ENCODE results near the gene BDH1.

BDH1 gene

GRCh38 chr3:197516517-197516889 is 39.3 kb downstream of the BDH1 start:
- TF ChIP-seq, protein P1, sequence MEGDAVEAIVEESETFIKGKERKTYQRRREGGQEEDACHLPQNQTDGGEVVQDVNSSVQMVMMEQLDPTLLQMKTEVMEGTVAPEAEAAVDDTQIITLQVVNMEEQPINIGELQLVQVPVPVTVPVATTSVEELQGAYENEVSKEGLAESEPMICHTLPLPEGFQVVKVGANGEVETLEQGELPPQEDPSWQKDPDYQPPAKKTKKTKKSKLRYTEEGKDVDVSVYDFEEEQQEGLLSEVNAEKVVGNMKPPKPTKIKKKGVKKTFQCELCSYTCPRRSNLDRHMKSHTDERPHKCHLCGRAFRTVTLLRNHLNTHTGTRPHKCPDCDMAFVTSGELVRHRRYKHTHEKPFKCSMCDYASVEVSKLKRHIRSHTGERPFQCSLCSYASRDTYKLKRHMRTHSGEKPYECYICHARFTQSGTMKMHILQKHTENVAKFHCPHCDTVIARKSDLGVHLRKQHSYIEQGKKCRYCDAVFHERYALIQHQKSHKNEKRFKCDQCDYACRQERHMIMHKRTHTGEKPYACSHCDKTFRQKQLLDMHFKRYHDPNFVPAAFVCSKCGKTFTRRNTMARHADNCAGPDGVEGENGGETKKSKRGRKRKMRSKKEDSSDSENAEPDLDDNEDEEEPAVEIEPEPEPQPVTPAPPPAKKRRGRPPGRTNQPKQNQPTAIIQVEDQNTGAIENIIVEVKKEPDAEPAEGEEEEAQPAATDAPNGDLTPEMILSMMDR (IDR thresholded peaks at IDR 0.05; ENCODE audit: borderline replicate concordance, extremely low read depth, low read length, poor library complexity, severe bottlenecking), result no peak
- no peak for TF ChIP-seq EZH2 (IDR thresholded peaks at IDR 0.05; ENCODE audit: borderline replicate concordance, low read depth, low read length, severe bottlenecking)
- no peak for DNase-seq
- Histone ChIP-seq H3K27ac (ENCODE audit: low read length) (no peak overlapping the region), H4K20me1 (ENCODE audit: insufficient read depth, low read length) (0 out of 2 replicates have a peak, but pooled peaks cover 6% of the 10 kb centered on the region), H3K4me3 (ENCODE audit: low read depth in 1 of 2, low read length in 2 of 2) (no peak overlapping the region), H3K4me1 (ENCODE audit: insufficient read depth, low read length) (no peaks in the 10 kb centered on the region), H3K79me2 (ENCODE audit: insufficient read depth, low read length) (no peaks in the 10 kb centered on the region), H3K27me3 (ENCODE audit: insufficient read depth, low read length, poor library complexity) (no peaks in the 10 kb centered on the region), H3K4me2 (ENCODE audit: insufficient read depth, low read length) (no peak overlapping the region), H3K9ac (ENCODE audit: low read depth, low read length) (no peak overlapping the region), H3K9me3 (ENCODE audit: insufficient read depth, low read length, severe bottlenecking) (no peaks in the 10 kb centered on the region), H2AFZ (ENCODE audit: low read depth, low read length) (no peak overlapping the region), H3K36me3 (ENCODE audit: insufficient read depth, low read length) (peaks cover 79% of the 10 kb centered on the region)
- no peak for ATAC-seq (ENCODE audit: insufficient read depth, low read depth)

DNA sequence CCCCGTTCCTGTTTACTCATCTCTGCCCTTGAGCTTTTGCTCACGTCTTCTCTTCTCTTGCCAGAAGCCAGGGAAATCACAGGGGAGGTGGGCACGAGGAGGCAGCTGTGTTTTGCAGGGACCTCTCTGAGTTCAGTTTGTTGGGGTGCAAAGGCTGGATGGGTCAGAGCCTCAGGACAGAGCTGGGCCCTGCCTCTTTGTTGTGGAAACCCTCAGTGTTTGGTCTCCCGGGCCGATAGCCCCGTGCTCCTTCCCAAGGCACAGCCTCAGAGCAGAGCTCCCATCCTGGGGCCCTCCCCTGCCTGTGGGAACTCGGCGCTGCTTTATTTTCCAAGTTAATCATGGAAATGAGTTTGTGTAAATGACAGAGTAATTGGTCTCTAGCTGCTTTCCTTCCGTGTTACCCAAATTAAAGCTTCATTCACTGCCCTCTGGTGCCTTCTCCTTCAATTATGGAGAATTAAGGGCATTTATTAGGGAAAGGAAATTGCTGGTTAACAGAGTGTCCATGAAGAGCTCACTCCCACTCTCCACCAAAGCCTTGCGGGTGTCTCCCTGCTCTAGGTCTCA is 40.9 kb downstream of the BDH1 start:
- ATAC-seq (ENCODE audit: insufficient read depth, low read depth), result no peak
- Histone ChIP-seq H3K9ac (ENCODE audit: low read depth, low read length) (no peak overlapping the region), H3K4me3 (ENCODE audit: low read depth in 1 of 2, low read length in 2 of 2) (no peak overlapping the region), H2AFZ (ENCODE audit: low read depth, low read length) (no peak overlapping the region), H4K20me1 (ENCODE audit: insufficient read depth, low read length) (0 out of 2 replicates have a peak, but pooled peaks cover 6% of the 10 kb centered on the region), H3K9me3 (ENCODE audit: insufficient read depth, low read length, severe bottlenecking) (no peaks in the 10 kb centered on the region), H3K27me3 (ENCODE audit: insufficient read depth, low read length, poor library complexity) (no peaks in the 10 kb centered on the region), H3K79me2 (ENCODE audit: insufficient read depth, low read length) (no peaks in the 10 kb centered on the region), H3K4me2 (ENCODE audit: insufficient read depth, low read length) (no peak overlapping the region), H3K27ac (ENCODE audit: low read length) (no peak overlapping the region), H3K36me3 (ENCODE audit: insufficient read depth, low read length) (peaks cover 80% of the 10 kb centered on the region), H3K4me1 (ENCODE audit: insufficient read depth, low read length) (no peaks in the 10 kb centered on the region)
- TF ChIP-seq, protein P1 (IDR thresholded peaks at IDR 0.05; ENCODE audit: borderline replicate concordance, extremely low read depth, low read length, poor library complexity, severe bottlenecking), result no peak
- TF ChIP-seq EZH2 (IDR thresholded peaks at IDR 0.05; ENCODE audit: borderline replicate concordance, low read depth, low read length, severe bottlenecking), result no peak
- no peak for DNase-seq

DNA sequence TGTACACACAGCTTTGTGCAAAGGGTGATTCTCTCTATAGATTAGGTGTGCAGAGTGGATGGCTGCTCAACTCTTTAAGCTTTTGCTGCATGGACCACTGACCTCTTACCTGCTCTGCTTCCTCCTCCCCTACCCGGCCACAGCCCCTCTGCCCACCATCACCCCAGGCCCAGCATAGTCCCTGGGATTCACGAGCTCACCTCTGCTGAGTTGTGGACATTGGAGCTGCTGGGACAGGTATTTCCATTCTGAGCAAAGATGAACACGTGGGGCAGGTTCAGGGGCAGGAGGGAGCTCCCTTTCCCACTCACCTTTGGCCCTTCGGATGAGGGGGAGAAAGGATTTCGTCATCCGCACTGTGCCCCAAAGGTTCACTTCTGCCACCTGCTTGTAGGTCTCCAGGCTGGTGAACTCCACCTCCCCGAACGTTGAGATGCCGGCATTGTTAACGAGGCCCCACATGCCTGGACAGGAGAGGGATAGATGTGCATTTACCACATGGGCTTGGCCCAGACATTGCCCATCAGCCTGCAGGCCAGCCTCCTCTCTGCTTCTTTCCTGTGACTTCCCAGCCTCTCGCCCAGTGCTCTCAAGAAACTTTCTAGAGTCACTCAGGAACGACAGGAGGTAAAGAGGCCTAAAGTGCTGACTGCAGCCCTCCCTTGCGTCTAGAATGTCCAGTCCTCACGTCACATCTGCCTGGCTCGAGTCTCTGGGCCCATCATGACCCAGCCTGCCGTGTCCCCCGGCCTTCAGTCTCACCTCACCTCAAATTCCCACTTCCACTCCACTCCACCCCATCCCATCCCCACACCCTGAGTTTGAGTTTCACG is 41.6 kb downstream of the BDH1 start:
- H2AFZ ChIP-seq (ENCODE audit: low read depth, low read length), result no peak overlapping the region
- no peak overlapping the region for H3K4me3 ChIP-seq (ENCODE audit: low read depth in 1 of 2, low read length in 2 of 2)
- H3K9me3 ChIP-seq (ENCODE audit: insufficient read depth, low read length, severe bottlenecking), result no peaks in the 10 kb centered on the region
- no peak overlapping the region for H3K9ac ChIP-seq (ENCODE audit: low read depth, low read length)
- no peaks in the 10 kb centered on the region for H3K4me1 ChIP-seq (ENCODE audit: insufficient read depth, low read length)
- no peak overlapping the region for H3K4me2 ChIP-seq (ENCODE audit: insufficient read depth, low read length)
- H3K36me3 ChIP-seq (ENCODE audit: insufficient read depth, low read length), result peaks cover 83% of the 10 kb centered on the region
- H3K79me2 ChIP-seq (ENCODE audit: insufficient read depth, low read length), result no peaks in the 10 kb centered on the region
- no peaks in the 10 kb centered on the region for H3K27me3 ChIP-seq (ENCODE audit: insufficient read depth, low read length, poor library complexity)
- no peak for TF ChIP-seq EZH2 (IDR thresholded peaks at IDR 0.05; ENCODE audit: borderline replicate concordance, low read depth, low read length, severe bottlenecking)
- TF ChIP-seq, protein P1 (IDR thresholded peaks at IDR 0.05; ENCODE audit: borderline replicate concordance, extremely low read depth, low read length, poor library complexity, severe bottlenecking), result no peak
- H3K27ac ChIP-seq (ENCODE audit: low read length), result no peak overlapping the region
- H4K20me1 ChIP-seq (ENCODE audit: insufficient read depth, low read length), result 0 out of 2 replicates have a peak, but pooled peaks cover 6% of the 10 kb centered on the region
- ATAC-seq (ENCODE audit: insufficient read depth, low read depth) (no peak), DNase-seq (no peak)

Data from DND-41 (cell line).